SH-SY5Y (cell line): ENCODE data around the gene NPL.

Experiments
- GATA2 ChIP-seq: IDR thresholded peaks from 2 replicates; pipeline ENCODE4 v1.6.1; 2011; ENCODE audit warnings: mild to moderate bottlenecking, low read depth, low read length
- GATA3 ChIP-seq: IDR thresholded peaks from 2 replicates; pipeline ENCODE4 v1.6.1; 2011; ENCODE audit warnings: low read depth, mild to moderate bottlenecking, low read length, moderate library complexity

DNA sequence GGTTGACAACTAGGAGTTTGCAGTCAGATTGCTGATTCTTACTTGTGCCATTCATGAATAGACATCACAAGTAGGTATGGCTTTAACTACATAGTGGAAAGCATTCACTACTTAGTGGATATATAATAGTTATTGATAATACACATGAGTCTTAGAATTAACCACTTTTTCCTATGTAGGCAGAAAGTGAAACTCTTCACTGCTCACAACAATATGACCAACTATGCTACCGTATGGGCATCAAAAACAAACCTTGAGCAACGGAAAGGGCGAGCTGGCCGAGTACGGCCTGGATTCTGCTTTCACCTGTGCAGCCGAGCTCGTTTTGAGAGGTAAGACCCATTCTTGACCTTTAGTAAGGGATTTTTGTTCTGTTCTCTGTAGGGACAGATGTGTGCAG is 88.3 kb downstream of the NPL start:
- no peak for TF ChIP-seq GATA2
- no peak for TF ChIP-seq GATA3
